HepG2 (cell line): ENCODE measurements around the gene SFTA2. TPM values are rescaled to one million over a fixed set of nuclear protein-coding genes. Genes with fewer than 3 reads are reported as not detected.
A peak's percentile ranks its signal among the peaks of the same experiment; 100 is the strongest.

Source experiments
- ARID3A ChIP-seq: IDR thresholded peaks from 2 replicates; pipeline ENCODE4 v1.6.1; 2012; ENCODE audit warnings: low read depth, low read length, improper control_type of control experiment
- EED ChIP-seq: sonication (generic); formaldehyde crosslinking; IDR thresholded peaks from 2 replicates; pipeline ENCODE4 v1.5.0; 2020; ENCODE audit warnings: mild to moderate bottlenecking, missing genetic modification reagents
- ELK4 ChIP-seq: sonication (generic); formaldehyde crosslinking; IDR thresholded peaks from 2 replicates; pipeline ENCODE4 v1.9.0; 2021; ENCODE audit warnings: missing genetic modification reagents, borderline replicate concordance
- GLI4 ChIP-seq: sonication (generic); formaldehyde crosslinking; IDR thresholded peaks from 2 replicates; pipeline ENCODE4 v1.5.1; 2020; ENCODE audit warnings: missing genetic modification reagents, mild to moderate bottlenecking, moderate library complexity, borderline replicate concordance
- HNF1B ChIP-seq: sonication (generic); formaldehyde crosslinking; IDR thresholded peaks from 2 replicates; pipeline ENCODE4 v1.5.1; 2020; ENCODE audit warnings: mild to moderate bottlenecking, moderate library complexity, missing genetic modification reagents
- MAF1 ChIP-seq: sonication (generic); formaldehyde crosslinking; IDR thresholded peaks from 2 replicates; pipeline ENCODE4 v1.5.0; 2020; ENCODE audit warnings: missing genetic modification reagents, borderline replicate concordance
- SIN3A ChIP-seq: IDR thresholded peaks from 2 replicates; pipeline ENCODE4 v1.6.1; 2011; ENCODE audit warnings: low read depth, mild to moderate bottlenecking, control low read depth, low read length, borderline replicate concordance
- ZBTB4 ChIP-seq: sonication (generic); formaldehyde crosslinking; IDR thresholded peaks from 2 replicates; pipeline ENCODE4 v1.4.0; 2020; ENCODE audit warnings: missing genetic modification reagents, mild to moderate bottlenecking, borderline replicate concordance
- ZNF18 ChIP-seq: sonication (generic); formaldehyde crosslinking; IDR thresholded peaks from 2 replicates; pipeline ENCODE4 v1.8.0; 2022; ENCODE audit warnings: mild to moderate bottlenecking, missing genetic modification reagents; ENCODE audit not compliant: insufficient replicate concordance
- ZUFSP ChIP-seq: sonication (generic); formaldehyde crosslinking; IDR thresholded peaks from 2 replicates; pipeline ENCODE4 v1.9.0; 2021; ENCODE audit warnings: missing genetic modification reagents, mild to moderate bottlenecking, borderline replicate concordance
- polyA plus RNA-seq, 8 experiments: library from polyadenylated mRNA; depleted of rRNA in 3 of 8; stranded (reverse) in 7 of 8; unstranded in 1 of 8; fragments of >200 nt; fragmentation: Illumina TruSeq in 4 of 8; extraction: Trizol in 4 of 8; gene quantifications; 2 replicates each; pipeline versions ENCODE4 v1.2.1 to v1.2.3, GENCODE V29; 2011 to 2016; ENCODE audit warnings: low read depth in 4 of 8, missing spikeins in 1 of 8, mixed read lengths in 1 of 8; ENCODE audit not compliant: insufficient read depth in 1 of 8
- total RNA-seq, 5 experiments: library from RNA; depleted of rRNA; stranded (reverse); fragments of >200 nt; fragmentation: Illumina TruSeq; extraction: Trizol; gene quantifications; 2 replicates each; pipeline ENCODE4 v1.2.3, GENCODE V29; 2016; ENCODE audit warnings: low read depth in 1 of 5

SFTA2 gene
- total and polyA plus RNA-seq, 2 of the 13 experiments (the other 11 are each of a cell fraction or from before 2014, with no cell fraction given) = not detected

- TF ChIP-seq MAF1 (CRISPR knock-in tag) (no peak), ZUFSP (CRISPR knock-in tag) (no peak), EED (no peak), GLI4 (CRISPR knock-in tag) (no peak), ZNF18 (CRISPR knock-in tag) (no peak), SIN3A (peak; percentile 66; the same call in 1 of the 2 replicates), HNF1B (no peak), ARID3A (no peak), ZBTB4 (CRISPR knock-in tag) (no peak), ELK4 (CRISPR knock-in tag) (no peak)
Observed at GRCh38 chr6:30885999-30886896, 45.7 kb downstream of the SFTA2 start (continued).
